Nephron progenitor cell (in vitro differentiated cells): Measurements from ENCODE around the gene ZNF710.
"Not testable (repeated sequence)": the region's sequence is repeated elsewhere in the genome, so short reads cannot be mapped to it uniquely, and the experiment has no call there.

Source experiments
- DNase-seq: peaks from one replicate; pipeline ENCODE4 v3.0.0; 2021
- H3K27ac Mint-ChIP-seq: 2 replicates; pipeline ENCODE4 v1.8.0; 2021; ENCODE audit warnings: mild to moderate bottlenecking, moderate library complexity, mixed read lengths
- H3K27me3 Mint-ChIP-seq: 2 replicates; pipeline ENCODE4 v1.8.0; 2021; ENCODE audit warnings: mild to moderate bottlenecking, low read depth, mixed read lengths; ENCODE audit not compliant: poor library complexity
- H3K36me3 Mint-ChIP-seq: 2 replicates; pipeline ENCODE4 v1.8.0; 2021; ENCODE audit warnings: low read depth, mixed read lengths
- H3K4me1 Mint-ChIP-seq: 2 replicates; pipeline ENCODE4 v1.8.0; 2021; ENCODE audit warnings: mixed read lengths
- H3K4me3 Mint-ChIP-seq: 2 replicates; pipeline ENCODE4 v1.8.0; 2021; ENCODE audit warnings: mild to moderate bottlenecking, moderate library complexity, mixed read lengths
- H3K9me3 Mint-ChIP-seq: 2 replicates; pipeline ENCODE4 v1.8.0; 2021; ENCODE audit warnings: mild to moderate bottlenecking, moderate library complexity, mixed read lengths
- TF ChIP-seq, protein P1 (sequence below): fragments of 200-600 bp; sonication (generic); IDR thresholded peaks from 2 replicates; pipeline ENCODE4 v1.5.0; 2021; ENCODE audit warnings: antibody characterized with exemption

Gene ZNF710

DNA sequence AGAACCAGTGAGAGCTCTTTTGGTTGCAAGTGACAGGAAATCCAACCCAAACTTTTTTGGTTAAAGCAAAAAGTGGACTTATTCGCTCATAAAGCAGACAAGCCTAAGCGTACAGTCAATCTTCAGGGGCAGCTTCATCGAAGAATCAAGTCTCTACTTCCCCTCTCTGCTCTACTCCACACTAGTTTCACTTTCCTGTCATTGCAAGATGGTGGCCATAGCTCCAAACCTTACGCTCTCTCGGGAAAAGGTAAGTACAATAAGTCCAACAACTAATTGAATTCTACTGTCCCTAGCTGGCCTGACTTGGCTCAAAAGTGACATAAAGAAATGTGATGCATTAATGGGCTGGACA lies 24.9 kb upstream of the ZNF710 start:
- Mint-ChIP-seq H3K9me3 (peaks cover 31% of the 10 kb centered on the region), H3K27me3 (peaks cover 25% of the 10 kb centered on the region), H3K36me3 (no peaks in the 10 kb centered on the region), H3K4me1 (no peaks in the 10 kb centered on the region), H3K27ac (peak overlapping the region; percentile 26), H3K4me3 (no peak overlapping the region)
- TF ChIP-seq, protein P1, sequence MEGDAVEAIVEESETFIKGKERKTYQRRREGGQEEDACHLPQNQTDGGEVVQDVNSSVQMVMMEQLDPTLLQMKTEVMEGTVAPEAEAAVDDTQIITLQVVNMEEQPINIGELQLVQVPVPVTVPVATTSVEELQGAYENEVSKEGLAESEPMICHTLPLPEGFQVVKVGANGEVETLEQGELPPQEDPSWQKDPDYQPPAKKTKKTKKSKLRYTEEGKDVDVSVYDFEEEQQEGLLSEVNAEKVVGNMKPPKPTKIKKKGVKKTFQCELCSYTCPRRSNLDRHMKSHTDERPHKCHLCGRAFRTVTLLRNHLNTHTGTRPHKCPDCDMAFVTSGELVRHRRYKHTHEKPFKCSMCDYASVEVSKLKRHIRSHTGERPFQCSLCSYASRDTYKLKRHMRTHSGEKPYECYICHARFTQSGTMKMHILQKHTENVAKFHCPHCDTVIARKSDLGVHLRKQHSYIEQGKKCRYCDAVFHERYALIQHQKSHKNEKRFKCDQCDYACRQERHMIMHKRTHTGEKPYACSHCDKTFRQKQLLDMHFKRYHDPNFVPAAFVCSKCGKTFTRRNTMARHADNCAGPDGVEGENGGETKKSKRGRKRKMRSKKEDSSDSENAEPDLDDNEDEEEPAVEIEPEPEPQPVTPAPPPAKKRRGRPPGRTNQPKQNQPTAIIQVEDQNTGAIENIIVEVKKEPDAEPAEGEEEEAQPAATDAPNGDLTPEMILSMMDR, result no peak
- DNase-seq, result no peak

DNA sequence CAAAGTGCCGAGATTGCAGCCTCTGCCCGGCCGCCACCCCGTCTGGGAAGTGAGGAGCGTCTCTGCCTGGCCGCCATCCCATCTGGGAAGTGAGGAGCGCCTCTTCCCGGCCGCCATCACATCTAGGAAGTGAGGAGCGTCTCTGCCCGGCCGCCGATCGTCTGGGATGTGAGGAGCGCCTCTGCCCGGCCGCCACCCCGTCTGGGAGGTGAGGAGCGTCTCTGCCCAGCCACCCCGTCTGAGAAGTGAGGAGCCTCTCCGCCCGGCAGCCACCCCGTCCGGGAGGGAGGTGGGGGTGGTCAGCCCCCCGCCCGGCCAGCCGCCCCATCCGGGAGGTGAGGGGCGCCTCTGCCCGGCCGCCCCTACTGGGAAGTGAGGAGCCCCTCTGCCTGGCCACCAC lies 23.3 kb upstream of the ZNF710 start:
- not testable (repeated sequence) for H3K27ac Mint-ChIP-seq, H3K4me3 Mint-ChIP-seq, H3K4me1 Mint-ChIP-seq, DNase-seq, H3K36me3 Mint-ChIP-seq
- peaks cover 41% of the 10 kb centered on the region for H3K27me3 Mint-ChIP-seq
- H3K9me3 Mint-ChIP-seq, result peaks cover 32% of the 10 kb centered on the region

DNA sequence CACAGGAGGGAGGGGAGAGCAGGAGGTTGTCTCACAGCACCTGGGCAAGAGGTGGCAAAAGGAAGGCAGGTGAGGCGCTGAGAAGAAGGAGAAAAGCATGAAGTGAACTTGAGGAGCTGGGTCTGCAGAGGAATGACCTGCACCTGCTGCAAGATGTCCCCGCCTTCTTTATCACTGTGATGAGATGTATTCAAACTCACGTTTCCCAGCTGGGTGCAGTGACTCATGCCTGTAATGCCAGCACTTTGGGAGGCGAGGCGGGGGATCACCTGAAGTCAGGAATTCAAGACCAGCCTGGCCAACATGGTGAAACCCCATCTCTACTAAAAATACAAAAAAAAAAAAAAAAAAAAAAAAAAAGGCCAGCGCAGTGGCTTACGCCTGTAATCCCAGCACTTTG lies 22.2 kb upstream of the ZNF710 start:
- Mint-ChIP-seq H3K9me3 (peaks cover 42% of the 10 kb centered on the region), H3K27me3 (peaks cover 50% of the 10 kb centered on the region), H3K36me3 (no peaks in the 10 kb centered on the region), H3K27ac (no peak overlapping the region), H3K4me3 (no peak overlapping the region), H3K4me1 (no peaks in the 10 kb centered on the region)
- TF ChIP-seq, protein P1, result no peak
- DNase-seq, result no peak

DNA sequence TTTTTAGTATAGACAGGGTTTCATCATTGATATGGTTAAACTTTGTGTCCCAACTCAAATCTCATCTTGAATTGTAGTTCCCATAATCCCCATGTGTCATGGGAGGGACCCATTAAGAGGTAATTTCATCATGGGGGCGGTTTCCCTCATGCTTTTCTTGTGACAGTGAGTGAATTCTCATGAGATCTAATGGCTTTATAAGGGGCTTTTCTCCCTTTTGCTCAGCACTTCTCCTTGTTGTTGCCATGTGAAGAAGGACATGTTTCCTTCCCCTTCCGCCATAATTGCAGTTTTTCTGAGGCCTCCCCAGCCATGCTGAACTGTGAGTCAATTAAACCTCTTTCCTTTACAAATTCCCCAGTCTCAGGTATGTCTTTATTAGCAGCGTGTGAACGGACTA lies 20.2 kb upstream of the ZNF710 start:
- H3K9me3 Mint-ChIP-seq, result peaks cover 53% of the 10 kb centered on the region

DNA sequence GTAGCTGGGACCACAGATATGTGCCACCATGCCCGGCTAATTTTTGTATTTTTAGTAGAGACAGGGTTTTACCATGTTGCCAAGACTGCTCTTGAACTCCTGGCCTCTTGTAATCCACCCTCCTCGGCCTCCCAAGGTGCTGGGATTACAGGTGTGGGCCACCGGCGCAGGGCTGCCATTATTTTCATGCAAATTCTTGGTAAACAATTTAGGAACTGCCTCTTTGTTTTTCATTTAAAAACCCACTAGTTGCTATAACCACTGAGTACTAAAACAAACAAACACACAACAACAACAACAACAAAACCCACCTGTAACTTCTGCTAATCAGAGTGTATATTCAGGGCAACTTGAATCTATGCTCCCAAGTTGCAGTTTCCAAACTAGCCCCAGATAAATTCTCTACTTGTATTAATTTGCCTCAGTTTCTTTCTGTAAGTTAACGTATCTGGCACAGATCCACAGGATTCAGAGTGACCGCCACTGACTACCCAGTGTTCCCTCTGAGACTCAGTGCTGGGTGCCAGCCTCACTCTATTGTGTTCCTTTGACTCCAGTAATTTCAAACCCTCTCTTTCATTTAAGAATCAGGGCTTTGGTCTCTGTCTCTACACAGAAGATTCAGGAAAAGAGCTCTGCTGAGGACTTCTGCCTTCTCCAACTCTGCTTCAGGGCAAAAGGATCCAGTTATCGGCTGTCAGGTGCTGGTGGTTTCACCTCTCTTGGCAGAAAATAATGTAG lies 18.6 kb upstream of the ZNF710 start:
- H3K4me3 Mint-ChIP-seq, result no peak overlapping the region
- H3K27ac Mint-ChIP-seq, result no peak overlapping the region
- peaks cover 55% of the 10 kb centered on the region for H3K27me3 Mint-ChIP-seq
- no peak for DNase-seq
- TF ChIP-seq, protein P1, result no peak
- H3K4me1 Mint-ChIP-seq, result no peaks in the 10 kb centered on the region
- no peaks in the 10 kb centered on the region for H3K36me3 Mint-ChIP-seq
- peaks cover 37% of the 10 kb centered on the region for H3K9me3 Mint-ChIP-seq

More for the DNA sequence above, 20.2 kb upstream of the ZNF710 start:
- H3K27ac Mint-ChIP-seq, result no peak overlapping the region
- DNase-seq, result no peak
- no peak overlapping the region for H3K4me3 Mint-ChIP-seq
- peaks cover 60% of the 10 kb centered on the region for H3K27me3 Mint-ChIP-seq
- H3K4me1 Mint-ChIP-seq, result no peaks in the 10 kb centered on the region
- H3K36me3 Mint-ChIP-seq, result no peaks in the 10 kb centered on the region
- TF ChIP-seq, protein P1, result no peak

DNA sequence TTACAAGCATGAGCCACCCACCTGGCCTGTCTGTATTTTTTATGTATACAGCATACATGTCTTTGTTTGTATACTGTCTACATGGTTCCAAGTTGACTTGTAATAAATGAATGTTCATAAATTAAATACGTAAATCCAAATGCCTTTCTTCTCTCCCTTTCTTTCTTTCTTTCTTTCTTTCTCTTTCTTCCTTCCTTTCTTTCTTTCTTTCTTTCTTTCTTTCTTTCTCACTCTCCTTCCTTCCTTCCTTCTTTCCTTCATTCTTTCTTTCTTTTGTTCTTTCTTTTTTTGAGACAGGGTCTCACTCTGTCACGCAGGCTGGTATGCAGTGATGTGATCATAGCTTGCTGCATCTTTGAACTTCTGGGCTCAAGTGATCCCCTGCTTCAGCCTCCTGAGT lies 17.1 kb upstream of the ZNF710 start:
- H3K9me3 Mint-ChIP-seq, result peaks cover 32% of the 10 kb centered on the region
- no peak overlapping the region for H3K27ac Mint-ChIP-seq
- H3K27me3 Mint-ChIP-seq, result peaks cover 55% of the 10 kb centered on the region
- no peaks in the 10 kb centered on the region for H3K36me3 Mint-ChIP-seq
- H3K4me1 Mint-ChIP-seq, result no peaks in the 10 kb centered on the region
- TF ChIP-seq, protein P1, result no peak
- H3K4me3 Mint-ChIP-seq, result no peak overlapping the region
- no peak for DNase-seq
